ENCODE measurements around the gene PSMD3. TPM values are rescaled to one million over a fixed set of nuclear protein-coding genes. Genes with fewer than 3 reads are reported as not detected.

PSMD3 gene
- 94.0 and 107 TPM in 2 replicates for total RNA-seq

DNA sequence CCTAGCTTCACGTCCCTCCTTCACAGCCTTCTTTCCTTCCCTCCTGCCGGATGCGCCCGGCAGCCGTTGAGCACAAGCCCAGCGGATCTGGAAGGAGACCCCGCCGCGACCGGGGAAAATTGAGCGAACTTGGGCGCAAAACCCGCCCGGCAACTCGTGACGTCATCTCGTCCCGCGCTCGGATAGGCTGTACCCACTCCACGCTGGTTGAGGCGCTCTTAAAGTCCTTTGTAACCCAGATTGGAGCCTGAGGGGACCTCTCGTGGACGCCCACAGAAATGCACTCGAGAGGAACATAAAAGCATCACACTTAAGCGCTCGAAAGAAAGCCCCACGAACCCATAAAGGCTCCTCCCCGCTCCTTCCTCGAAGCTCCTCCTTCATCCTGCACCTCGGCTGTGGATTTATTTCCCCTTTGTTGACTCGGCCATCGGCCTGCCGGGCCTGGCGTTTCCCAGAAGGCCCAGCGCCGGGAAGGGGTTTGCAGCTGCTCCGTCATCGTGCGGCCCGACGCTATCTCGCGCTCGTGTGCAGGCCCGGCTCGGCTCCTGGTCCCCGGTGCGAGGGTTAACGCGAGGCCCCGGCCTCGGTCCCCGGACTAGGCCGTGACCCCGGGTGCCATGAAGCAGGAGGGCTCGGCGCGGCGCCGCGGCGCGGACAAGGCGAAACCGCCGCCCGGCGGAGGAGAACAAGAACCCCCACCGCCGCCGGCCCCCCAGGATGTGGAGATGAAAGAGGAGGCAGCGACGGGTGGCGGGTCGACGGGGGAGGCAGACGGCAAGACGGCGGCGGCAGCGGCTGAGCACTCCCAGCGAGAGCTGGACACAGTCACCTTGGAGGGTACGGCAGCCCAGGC, at the start of gene PSMD3:
Gene PSMD3 (plus strand): TSS at position 457 of the 856 bp plus-strand sequence. CDS start 164 bp downstream, at position 621.

DNA sequence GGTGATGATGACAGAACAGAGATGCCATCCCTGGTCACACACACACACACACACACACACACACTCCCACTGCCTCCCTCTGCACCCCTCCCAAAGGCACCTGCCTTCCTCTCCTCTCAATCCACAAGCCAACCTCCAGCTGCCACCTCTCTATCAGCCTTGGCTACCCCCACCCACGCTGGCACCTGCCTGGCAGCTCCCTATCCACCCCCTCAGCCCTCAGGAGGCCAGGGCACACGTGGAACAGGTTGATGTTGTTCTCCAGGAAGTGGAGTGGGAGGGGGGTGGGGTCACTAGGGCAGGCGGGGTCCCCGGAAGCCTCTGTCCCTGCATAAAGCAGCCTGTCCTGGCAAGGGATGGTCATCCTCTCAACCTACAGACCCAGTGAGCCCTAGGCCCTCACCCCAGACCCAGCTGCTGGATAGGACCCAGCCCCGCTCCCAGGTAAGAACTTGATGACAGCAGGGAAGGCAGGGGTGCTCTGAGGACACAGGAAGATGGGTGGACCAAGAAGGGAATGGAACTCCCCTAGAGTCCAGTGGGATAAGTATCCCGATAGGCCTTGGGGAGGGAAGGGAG, 17.9 kb upstream of the PSMD3 start, which contains the start of gene GSDMA:
Gene GSDMA (plus strand): TSS at position 363 of the 579 bp plus-strand sequence. CDS start 2,684 bp downstream, outside the sequence.

DNA sequence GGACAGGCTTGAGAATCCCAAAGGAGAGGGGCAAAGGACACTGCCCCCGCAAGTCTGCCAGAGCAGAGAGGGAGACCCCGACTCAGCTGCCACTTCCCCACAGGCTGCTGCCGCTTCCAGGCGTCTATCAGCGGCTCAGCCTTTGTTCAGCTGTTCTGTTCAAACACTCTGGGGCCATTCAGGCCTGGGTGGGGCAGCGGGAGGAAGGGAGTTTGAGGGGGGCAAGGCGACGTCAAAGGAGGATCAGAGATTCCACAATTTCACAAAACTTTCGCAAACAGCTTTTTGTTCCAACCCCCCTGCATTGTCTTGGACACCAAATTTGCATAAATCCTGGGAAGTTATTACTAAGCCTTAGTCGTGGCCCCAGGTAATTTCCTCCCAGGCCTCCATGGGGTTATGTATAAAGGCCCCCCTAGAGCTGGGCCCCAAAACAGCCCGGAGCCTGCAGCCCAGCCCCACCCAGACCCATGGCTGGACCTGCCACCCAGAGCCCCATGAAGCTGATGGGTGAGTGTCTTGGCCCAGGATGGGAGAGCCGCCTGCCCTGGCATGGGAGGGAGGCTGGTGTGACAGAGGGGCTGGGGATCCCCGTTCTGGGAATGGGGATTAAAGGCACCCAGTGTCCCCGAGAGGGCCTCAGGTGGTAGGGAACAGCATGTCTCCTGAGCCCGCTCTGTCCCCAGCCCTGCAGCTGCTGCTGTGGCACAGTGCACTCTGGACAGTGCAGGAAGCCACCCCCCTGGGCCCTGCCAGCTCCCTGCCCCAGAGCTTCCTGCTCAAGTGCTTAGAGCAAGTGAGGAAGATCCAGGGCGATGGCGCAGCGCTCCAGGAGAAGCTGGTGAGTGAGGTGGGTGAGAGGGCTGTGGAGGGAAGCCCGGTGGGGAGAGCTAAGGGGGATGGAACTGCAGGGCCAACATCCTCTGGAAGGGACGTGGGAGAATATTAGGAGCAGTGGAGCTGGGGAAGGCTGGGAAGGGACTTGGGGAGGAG, 34.7 kb downstream of the PSMD3 start, which contains the start of gene CSF3:
Gene CSF3 (plus strand): TSS at position 436 of the 993 bp plus-strand sequence. CDS start 35 bp downstream, at position 471.

Other genes starting within 250 kb of the PSMD3 start
- gene GRB7, start 242.9 kb upstream of the PSMD3 start, total RNA-seq = 0.17 and 0.44 TPM in 2 replicates
- 0.33 TPM in 1 of 2 replicates, not detected in the other for gene IKZF3, start 116.5 kb upstream of the PSMD3 start, total RNA-seq
- not detected in 2 replicates for gene ZPBP2, start 112.6 kb upstream of the PSMD3 start, total RNA-seq
- gene GSDMB, start 62.2 kb upstream of the PSMD3 start, total RNA-seq = 7.3 and 8.3 TPM in 2 replicates
- 50.5 and 81.0 TPM in 2 replicates for gene ORMDL3, start 53.2 kb upstream of the PSMD3 start, total RNA-seq
- gene LRRC3C, start 53.1 kb upstream of the PSMD3 start, total RNA-seq = not detected in 2 replicates
- not detected in 2 replicates for gene GSDMA, start 17.8 kb upstream of the PSMD3 start, total RNA-seq
- gene CSF3, start 34.6 kb downstream of the PSMD3 start, total RNA-seq = 0.33 TPM in 1 of 2 replicates, not detected in the other
- 48.1 and 58.2 TPM in 2 replicates for gene MED24, start 73.6 kb downstream of the PSMD3 start, total RNA-seq
- 35.8 and 67.6 TPM in 2 replicates for gene THRA, start 82.2 kb downstream of the PSMD3 start, total RNA-seq
- 1.7 and 6.6 TPM in 2 replicates for gene NR1D1, start 119.8 kb downstream of the PSMD3 start, total RNA-seq
- 48.6 and 54.7 TPM in 2 replicates for gene MSL1, start 141.2 kb downstream of the PSMD3 start, total RNA-seq
- gene CASC3, start 159.7 kb downstream of the PSMD3 start, total RNA-seq = 32.9 and 33.7 TPM in 2 replicates
- 1.2 and 2.5 TPM in 2 replicates for gene RAPGEFL1, start 196.7 kb downstream of the PSMD3 start, total RNA-seq
- 7.6 and 8.1 TPM in 2 replicates for gene WIPF2, start 238.5 kb downstream of the PSMD3 start, total RNA-seq